Keratinocyte (primary cell): ENCODE data around the gene SF3A2. TPM values are rescaled to one million over a fixed set of nuclear protein-coding genes. Genes with fewer than 3 reads are reported as not detected.

Experiments used
- DNase-seq: peaks from one replicate; pipeline ENCODE4 v3.0.0-alpha.2; 2011; ENCODE audit warnings: low read depth, missing footprints, low spot score
- FAIRE-seq: peaks from 2 replicates; lab custom pipeline; 2011; peaks lifted over from hg19 to GRCh38; lab: Jason Lieb, UNC
- H2AFZ ChIP-seq: 2 replicates; pipeline ENCODE4 v1.6.0; 2012; ENCODE audit warnings: low read length, control low read depth, inconsistent platforms; ENCODE audit not compliant: control insufficient read depth
- H3K27ac ChIP-seq: 2 replicates; pipeline ENCODE4 v1.5.1; 2011; ENCODE audit warnings: low read length; ENCODE audit not compliant: control insufficient read depth, insufficient read depth
- H3K27me3 ChIP-seq: 3 replicates; pipeline ENCODE4 v1.6.0; 2011; ENCODE audit warnings: low read length; ENCODE audit not compliant: control insufficient read depth, insufficient read depth; ENCODE audit errors: extremely low read depth
- H3K36me3 ChIP-seq, 2 experiments: 2 replicates in 1 of 2; 3 replicates in 1 of 2; pipeline ENCODE4 v1.5.1; 2011; ENCODE audit warnings: low read length in 2 of 2, mild to moderate bottlenecking in 1 of 2; ENCODE audit not compliant: control insufficient read depth in 2 of 2, insufficient read depth in 2 of 2; ENCODE audit errors: extremely low read depth in 1 of 2
- H3K4me1 ChIP-seq: 3 replicates; pipeline ENCODE4 v1.5.1; 2011; ENCODE audit warnings: low read length; ENCODE audit not compliant: control insufficient read depth, insufficient read depth; ENCODE audit errors: extremely low read depth
- H3K4me2 ChIP-seq: 3 replicates; pipeline ENCODE4 v1.6.0; 2011; ENCODE audit warnings: low read depth, low read length; ENCODE audit not compliant: control insufficient read depth, insufficient read depth; ENCODE audit errors: extremely low read depth
- H3K4me3 ChIP-seq, 3 experiments: fragments of 200-600 bp in 1 of 3; sonication (generic) in 1 of 3; 2 replicates in 2 of 3; 3 replicates in 1 of 3; pipeline ENCODE4 v1.5.1; 2011 to 2016; ENCODE audit warnings: low read length in 3 of 3, mild to moderate bottlenecking in 3 of 3, control low read depth in 2 of 3, inconsistent platforms in 1 of 3, low read depth in 1 of 3, mixed read lengths in 1 of 3, mixed run types in 1 of 3, moderate library complexity in 1 of 3; ENCODE audit not compliant: control insufficient read depth in 2 of 3, insufficient read depth in 2 of 3; ENCODE audit errors: extremely low read depth in 1 of 3
- H3K79me2 ChIP-seq: 2 replicates; pipeline ENCODE4 v1.6.0; 2012; ENCODE audit warnings: low read length; ENCODE audit not compliant: control insufficient read depth, insufficient read depth
- H3K9ac ChIP-seq: 3 replicates; pipeline ENCODE4 v1.6.0; 2011; ENCODE audit warnings: low read length; ENCODE audit not compliant: control insufficient read depth, insufficient read depth; ENCODE audit errors: extremely low read depth
- H3K9me1 ChIP-seq: 3 replicates; pipeline ENCODE4 v1.6.0; 2011; ENCODE audit warnings: low read length; ENCODE audit not compliant: control insufficient read depth, insufficient read depth; ENCODE audit errors: extremely low read depth
- H3K9me3 ChIP-seq: 2 replicates; pipeline ENCODE4 v1.5.1; 2012; ENCODE audit warnings: low read depth, low read length; ENCODE audit not compliant: control insufficient read depth
- H4K20me1 ChIP-seq: 3 replicates; pipeline ENCODE4 v1.6.0; 2011; ENCODE audit warnings: low read length; ENCODE audit not compliant: control insufficient read depth, insufficient read depth; ENCODE audit errors: extremely low read depth
- CTCF ChIP-seq, 3 experiments: IDR thresholded peaks in 1 of 3; conservative IDR thresholded peaks in 1 of 3; optimal IDR thresholded peaks in 1 of 3; 2 replicates in 2 of 3; 3 replicates in 1 of 3; pipeline versions ENCODE3 to v1.5.1; 2011; ENCODE audit warnings: low read length in 3 of 3, mild to moderate bottlenecking in 3 of 3, moderate library complexity in 2 of 3, control low read depth in 1 of 3, inconsistent platforms in 1 of 3; ENCODE audit not compliant: insufficient read depth in 2 of 3; ENCODE audit errors: extremely low read depth in 1 of 3
- EZH2 ChIP-seq: IDR thresholded peaks from one replicate; pipeline ENCODE4 v1.6.1; 2012; ENCODE audit warnings: inconsistent platforms, mild to moderate bottlenecking, low read length, moderate library complexity
- dilution Hi-C: fragments of 300-500 bp; cut with MboI; formaldehyde crosslinking; loops from one replicate; pipeline ENCODE4 v1.7.0; 2020; ENCODE audit warnings: low sequenced_read_pairs; ENCODE audit not compliant: extremely low pct_ligation_motif_present
- polyA plus RNA-seq, 5 experiments: library from polyadenylated mRNA; depleted of rRNA in 3 of 5; stranded (reverse) in 3 of 5; stranded (forward) in 1 of 5; unstranded in 1 of 5; fragments of >200 nt; gene quantifications; 1 replicate in 1 of 5; 2 replicates in 3 of 5; 3 replicates in 1 of 5; pipeline versions ENCODE4 v1.2.1 to v1.2.3, GENCODE V29; 2011 to 2012; ENCODE audit warnings: missing spikeins in 2 of 5, low read depth in 1 of 5, low replicate concordance in 1 of 5

Gene SF3A2
- polyA plus RNA-seq, 1 donor (not counting 4 experiments of a cell fraction or from before 2014, with no cell fraction given): 4.7 TPM

- Histone ChIP-seq H3K27ac (no peak overlapping the region), H2AFZ (no peak overlapping the region), H3K9ac (no peak overlapping the region), H3K4me1 (no peaks in the 10 kb centered on the region), H3K4me2 (peak overlapping the region; percentile 58), H3K79me2 (no peaks in the 10 kb centered on the region), H3K9me3 (no peaks in the 10 kb centered on the region), H4K20me1 (no peaks in the 10 kb centered on the region), H3K27me3 (no peaks in the 10 kb centered on the region), H3K36me3 (no peaks in the 10 kb centered on the region), H3K9me1 (no peaks in the 10 kb centered on the region), H3K4me3 (peak overlapping the region in 1 of 3 experiments; percentile 13)
- DNase-seq (no peak), FAIRE-seq (no peak)
- TF ChIP-seq CTCF (optimal IDR thresholded peaks at IDR 0.05 in 1 of 3, IDR thresholded peaks at IDR 0.05 in 1 of 3, conservative IDR thresholded peaks at IDR 0.05 in 1 of 3; ENCODE audit: extremely low read depth in 1 of 3, insufficient read depth in 2 of 3, low read length in 3 of 3) (no peak), EZH2 (no peak)
- dilution Hi-C loops: no loop called here
Measured at GRCh38 chr19:2260341-2260805, 23.7 kb downstream of the SF3A2 start.

GRCh38 chr19:2261438-2262172 lies 25.0 kb downstream of the SF3A2 start:
- no peak overlapping the region for H3K27ac ChIP-seq
- no peaks in the 10 kb centered on the region for H3K27me3 ChIP-seq
- H2AFZ ChIP-seq: no peak overlapping the region
- H3K79me2 ChIP-seq: no peaks in the 10 kb centered on the region
- dilution Hi-C loops: no loop called here
- no peak overlapping the region for H3K4me3 ChIP-seq
- H3K36me3 ChIP-seq: no peaks in the 10 kb centered on the region
- no peak for DNase-seq
- no peak for FAIRE-seq
- H3K9me1 ChIP-seq: no peaks in the 10 kb centered on the region
- H3K4me1 ChIP-seq: no peaks in the 10 kb centered on the region
- no peak overlapping the region for H3K9ac ChIP-seq
- TF ChIP-seq CTCF (optimal IDR thresholded peaks at IDR 0.05 in 1 of 3, IDR thresholded peaks at IDR 0.05 in 1 of 3, conservative IDR thresholded peaks at IDR 0.05 in 1 of 3; ENCODE audit: extremely low read depth in 1 of 3, insufficient read depth in 2 of 3, low read length in 3 of 3) (peak; percentile 62 to 73 (median 72)), EZH2 (no peak)
- no peak overlapping the region for H3K4me2 ChIP-seq
- no peaks in the 10 kb centered on the region for H4K20me1 ChIP-seq
- H3K9me3 ChIP-seq: no peaks in the 10 kb centered on the region
